HPDE6-E6E7 (cell line): ENCODE data around the gene TMEM140.
"Not testable (repeated sequence)": the region's sequence is repeated elsewhere in the genome, so short reads cannot be mapped to it uniquely, and the experiment has no call there.

Source experiments
- DNase-seq: peaks from one replicate; pipeline ENCODE4 v3.0.0; 2011; ENCODE audit warnings: missing footprints; ENCODE audit errors: extremely low spot score

The TMEM140 gene

GRCh38 chr7:135147899-135148721 lies at the start of gene TMEM140:
Gene TMEM140, plus strand, starts transcription at chr7:135148072. Its CDS starts 16,370 bp downstream, at chr7:135164442.
- DNase-seq: peak; percentile 31

GRCh38 chr7:135098391-135098790 lies 49.5 kb upstream of the TMEM140 start:
- DNase-seq: no peak

GRCh38 chr7:135100856-135101255 lies 47.0 kb upstream of the TMEM140 start:
- no peak for DNase-seq

- no peak for DNase-seq
Observed at GRCh38 chr7:135102372-135102771, 45.5 kb upstream of the TMEM140 start.

DNA sequence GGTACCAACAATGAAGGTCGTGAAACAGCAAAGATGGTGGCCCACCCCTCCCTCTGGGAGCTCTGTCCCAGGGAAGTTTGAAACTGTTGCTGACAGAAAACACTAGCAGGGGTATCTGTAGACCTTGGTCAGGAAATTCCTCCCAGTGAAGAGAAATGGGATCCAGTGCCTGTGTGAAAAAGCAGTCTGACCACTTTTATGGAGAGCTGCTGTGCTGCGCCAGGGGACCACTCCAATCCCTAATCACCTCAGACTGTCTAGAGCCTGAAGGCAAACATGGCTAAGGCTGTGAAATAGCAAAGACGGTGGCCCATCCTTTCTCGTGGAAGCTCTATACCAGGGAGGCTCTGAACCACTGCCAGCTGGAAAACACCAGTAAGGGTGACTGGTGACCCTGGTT lies 38.3 kb upstream of the TMEM140 start:
- no peak for DNase-seq

- DNase-seq: no peak
Observed at GRCh38 chr7:135109976-135110375, 37.9 kb upstream of the TMEM140 start.

DNA sequence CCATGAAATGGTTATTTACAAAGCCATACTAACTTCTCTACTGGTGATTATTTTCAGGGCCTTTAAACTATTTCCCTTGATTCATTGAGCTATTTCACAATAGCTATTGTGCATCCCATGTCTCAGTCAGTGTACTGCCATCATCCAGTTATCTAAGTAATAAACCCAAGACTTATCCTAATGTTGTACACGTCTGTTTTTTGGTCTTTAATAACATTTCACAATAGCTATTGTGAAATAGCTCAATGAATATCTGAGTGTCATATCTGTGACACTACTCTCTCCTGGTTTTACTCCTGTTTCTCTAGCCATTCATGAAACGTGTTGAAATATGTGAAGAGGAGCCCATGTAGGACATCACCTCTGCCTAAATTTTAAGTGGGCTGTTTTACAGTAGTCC lies 36.5 kb upstream of the TMEM140 start:
- no peak for DNase-seq

- DNase-seq: no peak
Observed at GRCh38 chr7:135114622-135115021, 33.2 kb upstream of the TMEM140 start.

DNA sequence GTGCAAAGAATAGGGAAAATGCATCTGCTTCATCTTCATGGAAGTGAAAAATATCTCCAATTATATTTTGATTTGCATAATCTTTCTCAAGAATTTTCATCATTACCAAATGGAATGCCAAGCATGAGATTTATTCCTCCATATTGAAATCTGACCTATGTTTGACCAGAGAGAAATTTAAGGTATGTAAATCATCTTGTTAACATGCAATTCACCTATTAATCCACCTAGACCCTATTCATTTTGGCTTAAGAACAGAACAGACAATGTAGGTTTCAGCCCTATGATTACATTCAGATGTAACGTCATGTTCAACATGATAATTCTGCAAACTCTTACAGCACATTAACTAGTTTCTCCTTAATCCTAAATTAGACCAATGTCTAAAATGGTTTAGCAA lies 30.8 kb upstream of the TMEM140 start:
- no peak for DNase-seq

DNA sequence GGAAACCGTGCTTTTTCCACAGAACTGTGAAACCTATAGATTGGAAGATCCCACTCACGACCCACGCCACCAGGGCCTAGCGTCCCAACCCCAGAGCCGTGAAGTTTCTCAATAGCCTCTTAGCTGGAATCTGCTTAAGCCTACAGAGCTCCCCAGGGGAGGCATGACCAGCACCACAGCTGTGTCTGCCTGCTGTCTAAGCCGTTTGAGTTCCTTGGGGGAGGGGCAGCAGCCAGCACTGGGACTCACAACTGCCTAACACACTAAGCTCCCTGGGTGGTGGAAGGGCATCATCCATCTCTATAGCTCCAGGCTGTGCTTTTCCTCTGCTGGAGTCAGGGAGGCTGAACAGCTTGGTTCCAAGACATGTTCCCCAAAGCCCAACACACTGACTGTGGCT lies 26.0 kb upstream of the TMEM140 start:
- no peak for DNase-seq

DNA sequence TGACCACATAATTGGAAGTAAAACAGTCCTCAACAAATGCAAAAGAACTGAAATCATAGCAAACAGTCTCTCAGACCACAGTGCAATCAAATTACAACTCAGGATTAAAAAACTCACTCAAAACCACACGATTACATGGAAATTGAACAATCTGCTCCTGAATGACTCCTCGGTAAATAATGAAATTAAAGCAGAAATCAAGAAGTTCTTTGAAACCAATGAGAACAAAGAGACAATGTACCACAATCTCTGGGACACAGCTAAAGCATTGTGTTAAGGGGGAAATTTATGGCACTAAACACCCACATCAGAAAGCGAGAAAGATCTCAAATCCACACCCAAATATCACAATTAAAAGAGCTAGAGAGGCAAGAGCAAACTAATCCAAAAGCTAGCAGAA lies 23.2 kb upstream of the TMEM140 start:
- DNase-seq: not testable (repeated sequence)

- no peak for DNase-seq
Observed at GRCh38 chr7:135128931-135129330, 18.9 kb upstream of the TMEM140 start.

- no peak for DNase-seq
Observed at GRCh38 chr7:135129579-135129978, 18.3 kb upstream of the TMEM140 start.

- no peak for DNase-seq
Observed at GRCh38 chr7:135143885-135144668, 3.8 kb upstream of the TMEM140 start.

DNA sequence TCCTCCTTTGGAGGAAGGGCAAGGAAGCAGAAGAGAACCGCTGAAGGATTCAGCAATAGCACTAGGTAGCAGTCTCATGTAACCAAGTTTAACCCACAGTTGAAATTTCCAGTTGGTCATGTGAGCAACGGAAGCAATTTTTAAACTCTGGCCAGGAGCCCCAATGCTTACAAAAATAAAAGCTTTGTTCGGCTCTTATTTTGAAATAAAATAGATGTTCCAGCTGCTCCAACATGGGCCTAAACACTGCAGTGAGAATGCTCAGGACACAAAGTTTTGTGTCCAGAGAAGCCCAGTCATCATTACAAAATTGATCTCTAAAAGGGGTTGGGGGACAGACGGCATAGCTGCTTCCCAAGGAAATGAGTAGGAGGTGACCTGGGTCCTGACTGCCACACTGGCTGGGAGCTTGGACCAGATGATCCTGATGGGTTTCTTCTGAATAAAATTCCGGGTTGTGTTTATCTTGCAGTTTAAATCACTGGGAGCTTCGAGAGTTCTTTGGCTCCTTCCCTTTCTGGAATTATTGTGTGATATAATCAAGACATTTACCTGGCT lies 452 bp upstream of the TMEM140 start:
- DNase-seq: no peak

DNA sequence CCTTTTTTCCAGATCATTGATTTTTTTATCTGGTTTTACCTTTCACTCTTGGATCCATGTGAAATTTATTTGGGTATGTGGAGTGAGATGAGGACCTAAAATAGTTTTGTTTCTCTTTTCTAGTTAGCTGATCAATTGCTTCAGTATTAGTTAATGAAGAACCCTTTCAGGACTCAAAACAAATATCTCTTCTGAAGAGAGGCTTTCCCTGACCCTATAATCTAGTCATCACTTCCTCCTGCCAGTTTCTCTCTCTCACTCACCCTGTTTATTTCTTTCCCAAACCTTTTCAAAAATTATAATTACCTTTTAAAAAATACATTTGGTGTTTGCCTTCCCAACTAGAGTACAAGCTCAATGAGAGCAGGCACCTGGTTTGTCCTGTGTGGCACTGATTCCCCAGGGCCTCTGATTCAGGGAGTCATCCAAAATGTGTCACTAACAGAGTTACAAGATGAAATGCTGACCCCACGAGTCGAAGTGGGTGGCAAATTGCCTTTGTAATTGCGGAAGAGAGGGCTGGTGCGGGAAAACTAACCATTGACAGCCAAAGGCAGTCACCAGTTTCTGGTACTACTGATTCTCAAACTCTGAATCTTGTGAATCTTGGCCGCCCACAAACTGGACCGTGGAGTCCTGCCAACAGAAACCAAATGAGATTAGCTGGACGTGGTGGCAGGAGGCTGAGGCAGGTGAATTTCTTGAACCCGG lies 2.4 kb downstream of the TMEM140 start:
- no peak for DNase-seq

- no peak for DNase-seq
Observed at GRCh38 chr7:135151132-135151531, 3.3 kb downstream of the TMEM140 start.

DNA sequence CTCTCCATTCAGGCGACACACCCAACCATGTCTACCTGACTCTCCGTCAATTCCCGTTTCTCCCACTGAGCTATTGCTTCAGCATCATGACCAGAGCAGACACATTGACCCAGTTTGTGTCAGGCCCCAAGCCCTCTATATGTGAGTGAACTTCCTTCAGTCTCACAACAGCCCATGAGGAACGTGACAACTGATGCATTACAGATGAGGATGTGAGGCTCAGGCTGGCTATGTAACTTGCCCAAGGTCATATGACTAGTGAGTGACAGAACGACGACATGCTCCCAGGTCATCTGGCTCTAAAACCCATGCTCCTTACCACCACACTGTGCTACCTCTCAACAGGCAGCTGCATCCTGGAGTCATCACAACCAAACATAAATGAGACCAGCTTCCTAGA lies 3.7 kb downstream of the TMEM140 start:
- no peak for DNase-seq

DNA sequence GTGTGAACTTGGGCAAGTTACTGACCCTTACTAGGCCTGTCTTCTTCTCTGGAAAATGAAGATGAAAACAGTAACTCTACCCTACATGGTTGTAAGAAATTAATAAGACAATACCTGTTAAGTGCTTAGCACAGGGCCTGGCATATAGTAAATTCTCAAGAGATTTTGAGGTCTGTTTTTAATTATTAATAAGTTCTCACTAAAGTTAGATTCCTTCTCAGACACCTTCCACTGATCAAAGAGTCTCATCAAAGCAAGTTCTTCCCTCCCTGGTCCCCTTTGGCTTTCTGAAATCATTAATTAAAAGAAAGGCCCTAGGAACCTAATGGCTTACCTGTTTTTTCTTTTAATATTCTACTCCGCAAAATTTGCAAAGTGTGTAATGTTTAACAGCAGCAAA lies 4.6 kb downstream of the TMEM140 start:
- DNase-seq: no peak

DNA sequence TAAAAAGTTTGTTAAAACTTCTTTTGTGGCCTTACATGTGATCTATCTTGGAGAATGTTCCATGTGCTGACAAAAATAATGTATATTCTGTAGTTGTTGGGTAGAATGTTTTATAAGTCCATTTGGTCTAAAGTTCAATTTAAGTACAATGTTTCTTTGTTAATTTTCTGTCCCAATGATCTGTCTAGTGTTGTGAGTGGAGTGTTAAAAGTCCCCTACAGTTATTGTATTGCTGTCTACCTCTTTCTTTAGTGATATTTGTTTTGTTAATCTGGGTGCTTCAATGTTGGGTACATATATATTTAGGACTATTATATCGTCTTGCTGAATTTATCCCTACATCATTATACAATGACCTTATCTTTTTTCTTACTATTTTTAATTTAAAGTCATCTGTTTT lies 6.9 kb downstream of the TMEM140 start:
- no peak for DNase-seq

DNA sequence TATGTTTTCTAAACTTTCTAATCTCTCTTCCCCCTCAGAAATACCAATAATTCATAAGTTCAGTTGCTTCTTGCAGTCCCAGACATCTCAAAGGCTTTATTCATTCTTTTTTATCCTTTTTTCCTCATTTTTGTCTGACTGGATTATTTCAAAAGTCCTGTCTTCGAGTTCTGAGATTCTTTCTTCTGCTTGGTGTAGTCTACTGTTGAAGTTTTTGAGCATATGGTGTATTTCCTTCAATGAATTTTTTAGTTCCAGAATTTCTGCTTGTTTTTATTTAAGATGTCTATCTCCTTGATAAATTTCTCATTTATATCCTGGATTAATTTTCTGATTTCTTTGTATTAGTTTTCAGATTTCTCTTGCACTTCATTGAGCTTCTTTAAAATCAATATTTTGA lies 8.4 kb downstream of the TMEM140 start:
- DNase-seq: no peak

- DNase-seq: no peak
Observed at GRCh38 chr7:135158141-135158655, 10.3 kb downstream of the TMEM140 start.
